ENCODE measurements around the gene LDB1.

Gene LDB1

GRCh38 chr10:102151774-102152544, 31.8 kb upstream of the LDB1 start, which contains the start of gene NOLC1:
NOLC1 (plus strand) TSS chr10:102152389; CDS start chr10:102152411, 22 bp downstream.
- Histone ChIP-seq H3K4me3 (ENCODE audit: low read depth, low read length) (peak within 1 kb of the TSS; percentile 90), H3K9ac (ENCODE audit: low read depth, low read length) (peak within 1 kb of the TSS; percentile 95), H3K27ac (ENCODE audit: low read depth, low read length) (peak within 1 kb of the TSS; percentile 96), H3K4me1 (ENCODE audit: control insufficient read depth, insufficient read depth, low read length) (peaks cover 6% of the 10 kb centered on the region), H3K9me3 (ENCODE audit: control insufficient read depth, insufficient read depth, low read length) (no peaks in the 10 kb centered on the region), H3K27me3 (ENCODE audit: control insufficient read depth, insufficient read depth, low read length) (no peaks in the 10 kb centered on the region), H3K36me3 (ENCODE audit: control insufficient read depth, insufficient read depth, low read length) (peaks cover 63% of the 10 kb centered on the region)

GRCh38 chr10:102150970-102151773, 31.0 kb upstream of the LDB1 start:
- H3K9ac ChIP-seq (ENCODE audit: low read depth, low read length): peak overlapping the region; percentile 53
- H3K4me3 ChIP-seq (ENCODE audit: low read depth, low read length): peak overlapping the region; percentile 35
- H3K4me1 ChIP-seq (ENCODE audit: control insufficient read depth, insufficient read depth, low read length): peaks cover 6% of the 10 kb centered on the region
- no peaks in the 10 kb centered on the region for H3K9me3 ChIP-seq (ENCODE audit: control insufficient read depth, insufficient read depth, low read length)
- no peaks in the 10 kb centered on the region for H3K27me3 ChIP-seq (ENCODE audit: control insufficient read depth, insufficient read depth, low read length)
- peak overlapping the region; percentile 96 for H3K27ac ChIP-seq (ENCODE audit: low read depth, low read length)
- H3K36me3 ChIP-seq (ENCODE audit: control insufficient read depth, insufficient read depth, low read length): peaks cover 64% of the 10 kb centered on the region

GRCh38 chr10:102148275-102148674, 28.1 kb upstream of the LDB1 start:
- H3K27ac ChIP-seq (ENCODE audit: low read depth, low read length): no peak overlapping the region
- H3K27me3 ChIP-seq (ENCODE audit: control insufficient read depth, insufficient read depth, low read length): no peaks in the 10 kb centered on the region
- no peaks in the 10 kb centered on the region for H3K9me3 ChIP-seq (ENCODE audit: control insufficient read depth, insufficient read depth, low read length)
- peaks cover 6% of the 10 kb centered on the region for H3K4me1 ChIP-seq (ENCODE audit: control insufficient read depth, insufficient read depth, low read length)
- H3K9ac ChIP-seq (ENCODE audit: low read depth, low read length): no peak overlapping the region
- no peak overlapping the region for H3K4me3 ChIP-seq (ENCODE audit: low read depth, low read length)
- H3K36me3 ChIP-seq (ENCODE audit: control insufficient read depth, insufficient read depth, low read length): peaks cover 71% of the 10 kb centered on the region

- no peak overlapping the region for H3K9ac ChIP-seq (ENCODE audit: low read depth, low read length)
- no peak overlapping the region for H3K27ac ChIP-seq (ENCODE audit: low read depth, low read length)
- H3K4me1 ChIP-seq (ENCODE audit: control insufficient read depth, insufficient read depth, low read length): peaks cover 6% of the 10 kb centered on the region
- H3K4me3 ChIP-seq (ENCODE audit: low read depth, low read length): no peak overlapping the region
- peaks cover 77% of the 10 kb centered on the region for H3K36me3 ChIP-seq (ENCODE audit: control insufficient read depth, insufficient read depth, low read length)
- H3K9me3 ChIP-seq (ENCODE audit: control insufficient read depth, insufficient read depth, low read length): no peaks in the 10 kb centered on the region
- no peaks in the 10 kb centered on the region for H3K27me3 ChIP-seq (ENCODE audit: control insufficient read depth, insufficient read depth, low read length)
These were observed 27.4 kb upstream of the LDB1 start for GRCh38 chr10:102147561-102147960.

- no peak overlapping the region for H3K9ac ChIP-seq (ENCODE audit: low read depth, low read length)
- H3K4me1 ChIP-seq (ENCODE audit: control insufficient read depth, insufficient read depth, low read length): peaks cover 6% of the 10 kb centered on the region
- no peak overlapping the region for H3K27ac ChIP-seq (ENCODE audit: low read depth, low read length)
- H3K27me3 ChIP-seq (ENCODE audit: control insufficient read depth, insufficient read depth, low read length): no peaks in the 10 kb centered on the region
- H3K9me3 ChIP-seq (ENCODE audit: control insufficient read depth, insufficient read depth, low read length): no peaks in the 10 kb centered on the region
- H3K36me3 ChIP-seq (ENCODE audit: control insufficient read depth, insufficient read depth, low read length): peaks cover 79% of the 10 kb centered on the region
- H3K4me3 ChIP-seq (ENCODE audit: low read depth, low read length): no peak overlapping the region
These were observed 26.8 kb upstream of the LDB1 start for GRCh38 chr10:102146971-102147428.

GRCh38 chr10:102141583-102142107, 21.5 kb upstream of the LDB1 start:
- Histone ChIP-seq H3K27me3 (ENCODE audit: control insufficient read depth, insufficient read depth, low read length) (no peaks in the 10 kb centered on the region), H3K4me1 (ENCODE audit: control insufficient read depth, insufficient read depth, low read length) (no peaks in the 10 kb centered on the region), H3K4me3 (ENCODE audit: low read depth, low read length) (no peak overlapping the region), H3K27ac (ENCODE audit: low read depth, low read length) (no peak overlapping the region), H3K9me3 (ENCODE audit: control insufficient read depth, insufficient read depth, low read length) (no peaks in the 10 kb centered on the region), H3K36me3 (ENCODE audit: control insufficient read depth, insufficient read depth, low read length) (peaks cover 87% of the 10 kb centered on the region), H3K9ac (ENCODE audit: low read depth, low read length) (no peak overlapping the region)

GRCh38 chr10:102140913-102141540, 20.9 kb upstream of the LDB1 start:
- Histone ChIP-seq H3K4me1 (ENCODE audit: control insufficient read depth, insufficient read depth, low read length) (no peaks in the 10 kb centered on the region), H3K27ac (ENCODE audit: low read depth, low read length) (no peak overlapping the region), H3K36me3 (ENCODE audit: control insufficient read depth, insufficient read depth, low read length) (peaks cover 81% of the 10 kb centered on the region), H3K27me3 (ENCODE audit: control insufficient read depth, insufficient read depth, low read length) (no peaks in the 10 kb centered on the region), H3K9me3 (ENCODE audit: control insufficient read depth, insufficient read depth, low read length) (no peaks in the 10 kb centered on the region), H3K4me3 (ENCODE audit: low read depth, low read length) (no peak overlapping the region), H3K9ac (ENCODE audit: low read depth, low read length) (no peak overlapping the region)

GRCh38 chr10:102140218-102140617, 20.1 kb upstream of the LDB1 start:
- H3K36me3 ChIP-seq (ENCODE audit: control insufficient read depth, insufficient read depth, low read length): peaks cover 75% of the 10 kb centered on the region

GRCh38 chr10:102139281-102140110, 19.3 kb upstream of the LDB1 start:
- no peak overlapping the region for H3K4me3 ChIP-seq (ENCODE audit: low read depth, low read length)
- H3K9me3 ChIP-seq (ENCODE audit: control insufficient read depth, insufficient read depth, low read length): no peaks in the 10 kb centered on the region
- no peak overlapping the region for H3K9ac ChIP-seq (ENCODE audit: low read depth, low read length)
- H3K27ac ChIP-seq (ENCODE audit: low read depth, low read length): no peak overlapping the region
- no peaks in the 10 kb centered on the region for H3K27me3 ChIP-seq (ENCODE audit: control insufficient read depth, insufficient read depth, low read length)
- H3K4me1 ChIP-seq (ENCODE audit: control insufficient read depth, insufficient read depth, low read length): peaks cover 11% of the 10 kb centered on the region
- peaks cover 75% of the 10 kb centered on the region for H3K36me3 ChIP-seq (ENCODE audit: control insufficient read depth, insufficient read depth, low read length)

More at GRCh38 chr10:102140218-102140617, 20.1 kb upstream of the LDB1 start:
- no peak overlapping the region for H3K9ac ChIP-seq (ENCODE audit: low read depth, low read length)
- no peak overlapping the region for H3K27ac ChIP-seq (ENCODE audit: low read depth, low read length)
- H3K4me3 ChIP-seq (ENCODE audit: low read depth, low read length): no peak overlapping the region
- no peaks in the 10 kb centered on the region for H3K27me3 ChIP-seq (ENCODE audit: control insufficient read depth, insufficient read depth, low read length)
- H3K4me1 ChIP-seq (ENCODE audit: control insufficient read depth, insufficient read depth, low read length): peaks cover 5% of the 10 kb centered on the region
- H3K9me3 ChIP-seq (ENCODE audit: control insufficient read depth, insufficient read depth, low read length): no peaks in the 10 kb centered on the region

- H3K9ac ChIP-seq (ENCODE audit: low read depth, low read length): no peak overlapping the region
- peaks cover 46% of the 10 kb centered on the region for H3K36me3 ChIP-seq (ENCODE audit: control insufficient read depth, insufficient read depth, low read length)
These were observed 15.9 kb upstream of the LDB1 start for GRCh38 chr10:102135956-102136526.

More at GRCh38 chr10:102135956-102136526, 15.9 kb upstream of the LDB1 start:
- H3K4me3 ChIP-seq (ENCODE audit: low read depth, low read length): no peak overlapping the region; the same call in 1 of the 2 replicates
- no peaks in the 10 kb centered on the region for H3K9me3 ChIP-seq (ENCODE audit: control insufficient read depth, insufficient read depth, low read length)
- H3K27ac ChIP-seq (ENCODE audit: low read depth, low read length): no peak overlapping the region
- H3K4me1 ChIP-seq (ENCODE audit: control insufficient read depth, insufficient read depth, low read length): peaks cover 16% of the 10 kb centered on the region
- no peaks in the 10 kb centered on the region for H3K27me3 ChIP-seq (ENCODE audit: control insufficient read depth, insufficient read depth, low read length)

Data from HUES48 (cell line).